Skeletal muscle tissue (tissue), 4 donors: ENCODE results near the gene FBLN7. TPM values are rescaled to one million over a fixed set of nuclear protein-coding genes. Genes with fewer than 3 reads are reported as not detected.

Experiments
- H3K27ac ChIP-seq: one replicate; pipeline ENCODE4 v1.7.0; 2013; ENCODE audit warnings: mild to moderate bottlenecking, low read depth, low read length, inconsistent platforms
- H3K27me3 ChIP-seq, 3 donors: one replicate each; pipeline ENCODE4 v1.7.0; 2013; ENCODE audit warnings: low read length in 3 of 3; ENCODE audit not compliant: control insufficient read depth in 3 of 3, insufficient read depth in 3 of 3
- H3K36me3 ChIP-seq, 3 donors: one replicate each; pipeline ENCODE4 v1.7.0; 2013; ENCODE audit warnings: low read length in 3 of 3; ENCODE audit not compliant: control insufficient read depth in 3 of 3, insufficient read depth in 3 of 3
- H3K4me1 ChIP-seq, 3 donors: one replicate each; pipeline ENCODE4 v1.7.0; 2013; ENCODE audit warnings: low read length in 3 of 3, mild to moderate bottlenecking in 3 of 3; ENCODE audit not compliant: control insufficient read depth in 3 of 3, insufficient read depth in 3 of 3
- H3K4me3 ChIP-seq, 3 donors: one replicate each; pipeline ENCODE4 v1.7.0; 2013; ENCODE audit warnings: low read length in 3 of 3
- H3K9ac ChIP-seq, 3 donors: one replicate each; pipeline ENCODE4 v1.7.0; 2013; ENCODE audit warnings: low read length in 3 of 3, mild to moderate bottlenecking in 3 of 3, moderate library complexity in 2 of 3, low read depth in 1 of 3
- H3K9me3 ChIP-seq, 3 donors: one replicate each; pipeline ENCODE4 v1.7.0; 2013; ENCODE audit warnings: low read length in 3 of 3; ENCODE audit not compliant: control insufficient read depth in 3 of 3
- total RNA-seq: library from RNA; depleted of rRNA; stranded (reverse); fragments of >200 nt; gene quantifications from one replicate; pipeline ENCODE4 v1.2.3, GENCODE V29; 2014
- donor health status: Osteomylitis.

The FBLN7 gene
- total RNA-seq, 1 donor from 2014 or later, result 9.9 TPM

GRCh38 chr2:112181571-112182290 lies 43.5 kb downstream of the FBLN7 start:
- Histone ChIP-seq H3K27ac (no peak overlapping the region), H3K36me3 (no peaks in the 10 kb centered on the region), H3K9ac (no peak overlapping the region), H3K4me3 (no peak overlapping the region), H3K9me3 (no peaks in the 10 kb centered on the region), H3K27me3 (peaks cover 0 to 5% (median 0%) of the 10 kb centered on the region in 3 donors), H3K4me1 (no peaks in the 10 kb centered on the region)

GRCh38 chr2:112182581-112183034 lies 44.4 kb downstream of the FBLN7 start:
- peaks cover 0 to 5% (median 0%) of the 10 kb centered on the region in 3 donors for H3K27me3 ChIP-seq
- H3K36me3 ChIP-seq, result no peaks in the 10 kb centered on the region
- no peaks in the 10 kb centered on the region for H3K9me3 ChIP-seq
- H3K9ac ChIP-seq, result no peak overlapping the region
- no peak overlapping the region for H3K27ac ChIP-seq
- H3K4me1 ChIP-seq, result no peaks in the 10 kb centered on the region
- no peak overlapping the region for H3K4me3 ChIP-seq

GRCh38 chr2:112183327-112184025 lies 45.3 kb downstream of the FBLN7 start:
- no peaks in the 10 kb centered on the region for H3K4me1 ChIP-seq
- peaks cover 0 to 5% (median 0%) of the 10 kb centered on the region in 3 donors for H3K27me3 ChIP-seq
- H3K36me3 ChIP-seq, result no peaks in the 10 kb centered on the region
- H3K9me3 ChIP-seq, result no peaks in the 10 kb centered on the region
- no peak overlapping the region for H3K9ac ChIP-seq
- no peak overlapping the region for H3K27ac ChIP-seq
- no peak overlapping the region for H3K4me3 ChIP-seq

GRCh38 chr2:112184121-112184520 lies 45.9 kb downstream of the FBLN7 start:
- Histone ChIP-seq H3K9ac (no peak overlapping the region), H3K4me3 (no peak overlapping the region), H3K27me3 (peaks cover 0 to 5% (median 0%) of the 10 kb centered on the region in 3 donors), H3K36me3 (no peaks in the 10 kb centered on the region), H3K27ac (no peak overlapping the region), H3K4me1 (no peaks in the 10 kb centered on the region), H3K9me3 (no peaks in the 10 kb centered on the region)

GRCh38 chr2:112185131-112185530 lies 46.9 kb downstream of the FBLN7 start:
- Histone ChIP-seq H3K27me3 (peaks cover 0 to 5% (median 0%) of the 10 kb centered on the region in 3 donors), H3K27ac (no peak overlapping the region), H3K9me3 (no peaks in the 10 kb centered on the region), H3K4me3 (no peak overlapping the region), H3K4me1 (no peaks in the 10 kb centered on the region), H3K9ac (no peak overlapping the region), H3K36me3 (no peaks in the 10 kb centered on the region)

GRCh38 chr2:112187046-112187715 lies 49.0 kb downstream of the FBLN7 start:
- Histone ChIP-seq H3K4me1 (no peaks in the 10 kb centered on the region), H3K9ac (no peak overlapping the region), H3K9me3 (no peaks in the 10 kb centered on the region), H3K27me3 (peaks cover 0 to under 1% (median 0%) of the 10 kb centered on the region in 3 donors), H3K4me3 (no peak overlapping the region), H3K27ac (no peak overlapping the region), H3K36me3 (no peaks in the 10 kb centered on the region)

GRCh38 chr2:112187805-112188596 lies 49.8 kb downstream of the FBLN7 start:
- no peak overlapping the region for H3K27ac ChIP-seq

GRCh38 chr2:112189001-112189556 lies 50.9 kb downstream of the FBLN7 start:
- Histone ChIP-seq H3K27me3 (no peaks in the 10 kb centered on the region), H3K27ac (no peak overlapping the region), H3K9me3 (no peaks in the 10 kb centered on the region), H3K36me3 (no peaks in the 10 kb centered on the region), H3K9ac (no peak overlapping the region), H3K4me1 (no peaks in the 10 kb centered on the region), H3K4me3 (no peak overlapping the region)

More at GRCh38 chr2:112187805-112188596, 49.8 kb downstream of the FBLN7 start:
- no peak overlapping the region for H3K4me3 ChIP-seq
- no peaks in the 10 kb centered on the region for H3K4me1 ChIP-seq
- no peaks in the 10 kb centered on the region for H3K36me3 ChIP-seq
- no peaks in the 10 kb centered on the region for H3K9me3 ChIP-seq
- H3K9ac ChIP-seq, result no peak overlapping the region
- no peaks in the 10 kb centered on the region for H3K27me3 ChIP-seq

GRCh38 chr2:112194028-112194427 lies 55.8 kb downstream of the FBLN7 start:
- Histone ChIP-seq H3K36me3 (no peaks in the 10 kb centered on the region), H3K9ac (no peak overlapping the region), H3K9me3 (no peaks in the 10 kb centered on the region), H3K4me1 (no peaks in the 10 kb centered on the region), H3K4me3 (no peak overlapping the region), H3K27ac (no peak overlapping the region), H3K27me3 (no peaks in the 10 kb centered on the region)
